ENCODE results near the gene OR6F1. TPM values are rescaled to one million over a fixed set of nuclear protein-coding genes. Genes with fewer than 3 reads are reported as not detected.
"Not testable (repeated sequence)": the region's sequence is repeated elsewhere in the genome, so short reads cannot be mapped to it uniquely, and the experiment has no call there.

Gene OR6F1
- not detected for total RNA-seq

- no peak within 1 kb of the TSS for H3K4me3 Mint-ChIP-seq
- H3K27me3 Mint-ChIP-seq: peaks cover 4% of the 10 kb centered on the region
- no peak within 1 kb of the TSS for H3K27ac Mint-ChIP-seq
- ATAC-seq (replicated peaks): no peak
- no peaks in the 10 kb centered on the region for H3K4me1 Mint-ChIP-seq
- H3K36me3 Mint-ChIP-seq (ENCODE audit: low read depth): no peaks in the 10 kb centered on the region
- H3K9me3 Mint-ChIP-seq: peaks cover 7% of the 10 kb centered on the region
These were observed at the start of gene OR6F1 for GRCh38 chr1:247716546-247716945. Gene OR6F1 (minus strand): TSS chr1:247716646. CDS start chr1:247712755, 3,891 bp downstream.

GRCh38 chr1:247760456-247760855, 44.0 kb upstream of the OR6F1 start, which contains the start of gene OR1C1:
Gene OR1C1 (minus strand): TSS chr1:247760556. CDS start chr1:247758406, 2,150 bp downstream.
- H3K27me3 Mint-ChIP-seq: no peaks in the 10 kb centered on the region

GRCh38 chr1:247754311-247754710, 37.9 kb upstream of the OR6F1 start:
- not testable (repeated sequence) for H3K27ac Mint-ChIP-seq; H3K27me3 Mint-ChIP-seq; H3K4me1 Mint-ChIP-seq; H3K36me3 Mint-ChIP-seq (ENCODE audit: low read depth); ATAC-seq (replicated peaks); H3K9me3 Mint-ChIP-seq; H3K4me3 Mint-ChIP-seq

More at GRCh38 chr1:247760456-247760855, 44.0 kb upstream of the OR6F1 start, which contains the start of gene OR1C1:
- H3K36me3 Mint-ChIP-seq (ENCODE audit: low read depth): no peaks in the 10 kb centered on the region
- no peak within 1 kb of the TSS for H3K4me3 Mint-ChIP-seq
- no peak within 1 kb of the TSS for H3K27ac Mint-ChIP-seq
- ATAC-seq (replicated peaks): no peak
- no peaks in the 10 kb centered on the region for H3K9me3 Mint-ChIP-seq
- no peaks in the 10 kb centered on the region for H3K4me1 Mint-ChIP-seq

- H3K4me1 Mint-ChIP-seq: no peaks in the 10 kb centered on the region
- no peak overlapping the region for H3K4me3 Mint-ChIP-seq
- H3K36me3 Mint-ChIP-seq (ENCODE audit: low read depth): no peaks in the 10 kb centered on the region
- H3K9me3 Mint-ChIP-seq: peaks cover 7% of the 10 kb centered on the region
- no peaks in the 10 kb centered on the region for H3K27me3 Mint-ChIP-seq
- no peak for ATAC-seq (replicated peaks)
- H3K27ac Mint-ChIP-seq: no peak overlapping the region
These were observed 33.4 kb upstream of the OR6F1 start for GRCh38 chr1:247749870-247750269.

DNA sequence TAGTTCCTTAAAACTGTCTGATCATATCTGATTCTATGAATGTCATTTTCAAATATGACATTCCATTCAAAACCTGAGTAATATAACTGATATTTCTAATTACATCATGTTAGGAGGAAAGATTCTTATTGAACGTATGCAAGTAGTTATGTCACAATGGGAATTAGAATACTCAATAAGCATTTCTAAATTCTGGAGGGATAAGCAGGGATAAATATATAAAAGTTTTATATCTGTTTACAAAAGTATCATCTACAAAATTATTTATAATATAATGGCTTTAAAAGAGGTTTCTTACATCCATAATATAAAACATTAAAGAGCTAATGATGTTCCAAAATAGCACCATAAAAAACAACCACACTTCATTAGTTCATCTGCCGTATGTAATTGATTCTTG, 31.6 kb upstream of the OR6F1 start, which contains the start of gene OR14A2:
Gene OR14A2 (minus strand): TSS at position 101 of the 400 bp plus-strand sequence.
- no peak within 1 kb of the TSS for H3K4me3 Mint-ChIP-seq
- no peaks in the 10 kb centered on the region for H3K27me3 Mint-ChIP-seq
- H3K27ac Mint-ChIP-seq: no peak within 1 kb of the TSS
- no peak for ATAC-seq (replicated peaks)
- no peaks in the 10 kb centered on the region for H3K36me3 Mint-ChIP-seq (ENCODE audit: low read depth)
- no peaks in the 10 kb centered on the region for H3K4me1 Mint-ChIP-seq
- H3K9me3 Mint-ChIP-seq: peaks cover 7% of the 10 kb centered on the region

- no peak overlapping the region for H3K4me3 Mint-ChIP-seq
- H3K9me3 Mint-ChIP-seq: peaks cover 7% of the 10 kb centered on the region
- no peaks in the 10 kb centered on the region for H3K36me3 Mint-ChIP-seq (ENCODE audit: low read depth)
- no peak for ATAC-seq (replicated peaks)
- no peaks in the 10 kb centered on the region for H3K27me3 Mint-ChIP-seq
- H3K27ac Mint-ChIP-seq: no peak overlapping the region
- no peaks in the 10 kb centered on the region for H3K4me1 Mint-ChIP-seq
These were observed 31.2 kb upstream of the OR6F1 start for GRCh38 chr1:247747616-247748015.

DNA sequence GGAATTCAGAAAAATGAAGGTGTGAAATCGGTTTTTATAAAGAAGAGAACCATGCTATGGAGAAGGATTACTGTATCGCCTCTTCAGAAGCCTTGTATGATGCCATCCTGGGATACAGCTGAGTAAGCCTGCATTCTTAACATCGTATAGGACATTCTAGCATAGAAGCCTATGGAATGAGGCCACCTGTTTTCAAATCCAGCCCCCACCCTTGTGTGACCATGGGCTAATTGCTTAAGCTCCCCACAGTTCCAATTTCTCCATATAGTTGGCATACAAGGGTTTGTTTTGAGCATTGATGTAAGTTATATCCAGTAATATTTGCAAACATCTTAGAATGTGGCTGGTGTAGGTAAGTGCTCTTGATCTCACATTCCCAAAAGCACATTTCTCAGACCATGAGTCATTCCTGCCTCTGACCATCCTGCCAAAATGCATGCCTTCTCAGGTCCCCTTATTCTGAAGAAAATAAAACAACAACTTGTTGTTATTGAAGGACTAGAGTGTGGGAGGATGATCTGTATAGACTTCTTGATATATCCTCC, 30.0 kb upstream of the OR6F1 start:
- no peak overlapping the region for H3K27ac Mint-ChIP-seq
- no peaks in the 10 kb centered on the region for H3K27me3 Mint-ChIP-seq
- H3K4me1 Mint-ChIP-seq: no peaks in the 10 kb centered on the region
- no peak for ATAC-seq (replicated peaks)
- H3K9me3 Mint-ChIP-seq: peaks cover 7% of the 10 kb centered on the region
- no peak overlapping the region for H3K4me3 Mint-ChIP-seq
- no peaks in the 10 kb centered on the region for H3K36me3 Mint-ChIP-seq (ENCODE audit: low read depth)

DNA sequence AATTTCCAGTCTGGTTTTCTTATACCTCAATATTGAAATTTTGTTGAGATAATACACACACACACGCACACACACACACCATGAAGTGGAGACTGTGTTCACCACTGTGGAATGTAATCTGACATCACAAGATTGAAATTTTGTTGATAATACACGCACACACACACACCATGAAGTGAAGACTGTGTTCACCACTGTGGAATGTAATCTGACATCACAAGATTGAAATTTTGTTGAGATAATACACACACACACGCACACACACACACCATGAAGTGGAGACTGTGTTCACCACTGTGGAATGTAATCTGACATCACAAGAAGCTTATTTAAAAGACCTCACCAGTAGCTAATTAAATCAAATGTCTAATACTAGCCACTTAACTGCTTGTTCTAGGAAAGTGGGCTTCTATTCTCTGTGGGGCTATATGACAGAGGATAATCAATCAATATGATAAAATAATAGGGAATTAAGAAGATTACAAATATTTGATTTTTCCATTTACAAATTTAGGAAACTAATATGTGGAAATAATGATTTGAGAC, 25.8 kb upstream of the OR6F1 start:
- H3K4me3 Mint-ChIP-seq; H3K27me3 Mint-ChIP-seq; H3K4me1 Mint-ChIP-seq; ATAC-seq (replicated peaks); H3K36me3 Mint-ChIP-seq (ENCODE audit: low read depth); H3K9me3 Mint-ChIP-seq; H3K27ac Mint-ChIP-seq: not testable (repeated sequence)

- Mint-ChIP-seq H3K4me1 (no peaks in the 10 kb centered on the region), H3K27me3 (peaks cover 4% of the 10 kb centered on the region), H3K9me3 (no peaks in the 10 kb centered on the region), H3K4me3 (no peak overlapping the region), H3K36me3 (ENCODE audit: low read depth) (no peaks in the 10 kb centered on the region), H3K27ac (no peak overlapping the region)
- no peak for ATAC-seq (replicated peaks)
These were observed 25.3 kb upstream of the OR6F1 start for GRCh38 chr1:247741756-247742155.

- Mint-ChIP-seq H3K9me3 (no peaks in the 10 kb centered on the region), H3K4me1 (no peaks in the 10 kb centered on the region), H3K36me3 (ENCODE audit: low read depth) (no peaks in the 10 kb centered on the region), H3K27me3 (peaks cover 4% of the 10 kb centered on the region), H3K4me3 (no peak overlapping the region), H3K27ac (no peak overlapping the region)
- ATAC-seq (replicated peaks): no peak
These were observed 24.3 kb upstream of the OR6F1 start for GRCh38 chr1:247740721-247741120.

DNA sequence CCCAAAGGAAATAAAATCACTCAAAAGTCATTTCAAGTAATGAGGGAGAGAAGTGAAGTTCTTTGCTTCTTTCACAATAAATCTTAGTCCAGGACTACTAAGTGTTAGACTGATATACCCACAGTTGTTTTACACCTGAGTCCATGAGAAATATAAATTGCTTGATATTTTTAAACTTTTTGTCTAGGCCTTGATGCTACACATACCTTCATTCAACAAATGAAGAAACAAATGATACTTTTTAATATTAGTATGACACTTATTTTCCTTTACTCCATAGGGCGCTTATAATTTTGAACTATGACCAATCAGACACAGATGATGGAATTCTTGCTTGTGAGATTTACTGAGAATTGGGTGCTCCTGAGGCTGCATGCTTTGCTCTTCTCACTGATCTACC, 21.9 kb upstream of the OR6F1 start, which contains the start of gene OR14K1:
Gene OR14K1 (plus strand): TSS at position 301 of the 400 bp plus-strand sequence. CDS start 0 bp downstream, at position 301.
- ATAC-seq (replicated peaks): no peak
- Mint-ChIP-seq H3K36me3 (ENCODE audit: low read depth) (no peaks in the 10 kb centered on the region), H3K4me3 (no peak within 1 kb of the TSS), H3K27ac (no peak within 1 kb of the TSS), H3K9me3 (no peaks in the 10 kb centered on the region), H3K27me3 (peaks cover 7% of the 10 kb centered on the region), H3K4me1 (no peaks in the 10 kb centered on the region)

DNA sequence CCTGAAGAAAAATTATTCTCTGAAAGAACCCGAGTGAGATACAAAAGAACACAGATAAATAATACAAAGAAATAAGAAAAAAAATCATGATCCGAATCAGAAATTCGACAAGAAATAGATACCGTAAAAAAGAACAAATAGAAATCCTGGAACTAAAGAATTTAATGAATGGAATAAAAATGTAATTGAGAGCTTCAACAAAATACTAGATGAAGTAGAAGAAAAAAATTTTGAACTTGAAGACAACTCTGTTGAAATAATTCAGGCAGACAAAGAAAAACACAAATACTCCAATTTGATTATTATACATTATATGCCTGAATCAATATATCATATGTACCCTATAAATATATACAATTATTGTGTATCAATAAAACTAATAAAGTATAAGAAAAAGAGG, 4.8 kb upstream of the OR6F1 start:
- Mint-ChIP-seq H3K9me3 (peaks cover 5% of the 10 kb centered on the region), H3K36me3 (ENCODE audit: low read depth) (no peaks in the 10 kb centered on the region)

DNA sequence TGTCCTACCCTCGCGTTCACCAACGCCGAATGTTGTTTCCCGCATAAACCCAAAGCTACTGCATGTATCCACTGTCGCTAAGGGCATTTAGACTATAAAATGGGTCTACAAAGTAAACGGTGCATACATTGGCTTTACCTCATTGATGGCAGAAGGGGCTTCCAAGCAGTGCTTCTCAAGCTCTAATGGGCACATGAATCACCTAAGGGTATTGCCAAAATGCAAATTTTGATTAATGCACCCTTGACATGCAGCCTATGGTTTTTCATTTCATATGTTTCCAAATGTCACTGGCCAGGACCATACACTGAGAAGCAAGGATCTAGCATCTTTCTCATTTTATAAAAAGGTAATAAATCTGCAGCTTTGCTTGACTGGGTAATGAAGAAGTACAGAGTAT, 2.7 kb downstream of the OR6F1 start:
- no peaks in the 10 kb centered on the region for H3K4me1 Mint-ChIP-seq
- no peak overlapping the region for H3K4me3 Mint-ChIP-seq
- H3K36me3 Mint-ChIP-seq (ENCODE audit: low read depth): no peaks in the 10 kb centered on the region
- ATAC-seq (replicated peaks): no peak
- H3K9me3 Mint-ChIP-seq: peaks cover 7% of the 10 kb centered on the region
- H3K27me3 Mint-ChIP-seq: peaks cover 4% of the 10 kb centered on the region
- no peak overlapping the region for H3K27ac Mint-ChIP-seq

More for the DNA sequence above, 4.8 kb upstream of the OR6F1 start:
- Mint-ChIP-seq H3K4me1 (no peaks in the 10 kb centered on the region), H3K4me3 (no peak overlapping the region), H3K27me3 (peaks cover 4% of the 10 kb centered on the region), H3K27ac (no peak overlapping the region)
- ATAC-seq (replicated peaks): no peak

DNA sequence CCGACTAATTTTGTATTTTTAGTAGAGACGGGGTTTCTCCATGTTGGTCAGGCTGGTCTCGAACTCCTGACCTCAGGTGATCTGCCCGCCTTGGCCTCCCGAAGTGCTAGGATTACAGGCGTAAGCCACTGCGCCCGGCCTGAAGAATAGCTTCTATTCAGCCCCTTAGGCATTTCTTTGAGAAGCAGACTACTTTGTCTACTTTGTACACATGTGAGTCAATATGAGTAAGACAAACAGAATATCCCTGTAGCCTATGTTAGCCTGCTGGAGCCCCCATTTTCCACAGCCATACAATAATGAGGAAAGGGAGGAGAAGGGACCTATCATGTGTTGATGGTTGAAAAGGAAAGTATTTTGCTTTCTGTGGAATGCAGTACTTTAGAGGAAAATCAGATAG, 5.8 kb downstream of the OR6F1 start:
- H3K9me3 Mint-ChIP-seq; H3K27ac Mint-ChIP-seq; H3K36me3 Mint-ChIP-seq (ENCODE audit: low read depth); ATAC-seq (replicated peaks); H3K4me3 Mint-ChIP-seq; H3K4me1 Mint-ChIP-seq; H3K27me3 Mint-ChIP-seq: not testable (repeated sequence)

DNA sequence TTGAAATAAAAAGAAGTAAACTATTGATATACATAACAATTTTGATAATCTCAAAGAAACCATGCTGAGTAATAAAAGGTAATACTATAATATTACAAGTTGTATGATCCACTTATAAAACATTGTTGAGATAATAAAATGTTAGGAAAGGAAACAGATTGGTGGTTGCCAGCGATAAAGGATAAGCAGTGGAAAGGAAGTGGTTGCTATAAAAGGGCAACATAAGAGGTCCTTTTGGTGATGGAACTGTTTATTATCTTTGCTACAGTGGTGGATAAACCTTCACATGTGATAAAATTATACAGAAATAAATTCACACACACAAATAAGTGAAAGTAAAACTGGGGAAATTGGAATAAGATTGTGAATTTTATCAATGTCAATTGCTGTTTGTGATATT, 15.1 kb downstream of the OR6F1 start:
- Mint-ChIP-seq H3K27me3 (peaks cover 4% of the 10 kb centered on the region), H3K9me3 (peaks cover 6% of the 10 kb centered on the region), H3K36me3 (ENCODE audit: low read depth) (no peaks in the 10 kb centered on the region), H3K27ac (no peak overlapping the region), H3K4me1 (no peaks in the 10 kb centered on the region), H3K4me3 (no peak overlapping the region)
- no peak for ATAC-seq (replicated peaks)

Measured in activated T-helper 17 cell treated with anti-CD3 and anti-CD28 coated beads, Interleukin-2, amount 50 U/mL, for 72 hours (primary cell).